ENCODE results near the gene RSPH9. TPM values are rescaled to one million over a fixed set of nuclear protein-coding genes. Genes with fewer than 3 reads are reported as not detected.
"Not testable (repeated sequence)": the region's sequence is repeated elsewhere in the genome, so short reads cannot be mapped to it uniquely, and the experiment has no call there.

Gene RSPH9
- total and polyA plus RNA-seq, 2 donors (not counting 3 experiments of a cell fraction or from before 2014, with no cell fraction given) = 0.18 to 0.27 TPM

- BruUV-seq (replicated peaks) = no TSS peak
- no peak overlapping the region for H3K27ac ChIP-seq (ENCODE audit: insufficient read depth, low read depth, low read length)
- DNase-seq (ENCODE audit: low read depth, low spot score) (no peak), FAIRE-seq (no peak)
- no peaks in the 10 kb centered on the region for H4K20me1 ChIP-seq (replicated peaks; ENCODE audit: control insufficient read depth, extremely low read depth, insufficient read depth, low read length)
- H3K4me2 ChIP-seq (ENCODE audit: insufficient read depth, low read length) = no peak overlapping the region
- H3K9ac ChIP-seq (replicated peaks; ENCODE audit: extremely low read depth, insufficient read depth, low read length) = no peak overlapping the region
- no peak overlapping the region for H2AFZ ChIP-seq (ENCODE audit: low read depth, low read length)
- intact Hi-C loops (cut with micrococcal nuclease) (no loop called here), dilution Hi-C loops (cut with MboI; ENCODE audit: extremely low pct_ligation_motif_present, low sequenced_read_pairs) (no loop called here)
- no peaks in the 10 kb centered on the region for H3K9me3 ChIP-seq (replicated peaks; ENCODE audit: control insufficient read depth, insufficient read depth, low read length)
- no peaks in the 10 kb centered on the region for H3K79me2 ChIP-seq (ENCODE audit: control insufficient read depth, insufficient read depth, low read length)
- CTCF ChIA-PET = no interaction called here
- H3K36me3 ChIP-seq (ENCODE audit: control insufficient read depth in 2 of 2, extremely low read depth in 1 of 2, insufficient read depth in 2 of 2, low read length in 2 of 2) = no peaks in the 10 kb centered on the region
- POLR2A ChIA-PET = no interaction called here
- no peaks in the 10 kb centered on the region for H3K4me1 ChIP-seq (ENCODE audit: control insufficient read depth, extremely low read depth, insufficient read depth, low read length)
- H3K27me3 ChIP-seq (ENCODE audit: control insufficient read depth in 2 of 2, insufficient read depth in 2 of 2, low read length in 2 of 2) = no peaks in the 10 kb centered on the region
- H3K9me1 ChIP-seq (replicated peaks; ENCODE audit: control insufficient read depth, extremely low read depth, insufficient read depth, low read length) = no peaks in the 10 kb centered on the region
- TF ChIP-seq MYC (IDR thresholded peaks at IDR 0.05; ENCODE audit: low read depth, low read length) (no peak), FOS (IDR thresholded peaks at IDR 0.05; ENCODE audit: borderline replicate concordance, insufficient read depth, low read length) (no peak), GATA2 (IDR thresholded peaks at IDR 0.05; ENCODE audit: insufficient read depth, insufficient read length, low read depth, low read length) (no peak), POLR2AphosphoS5 (IDR thresholded peaks at IDR 0.05; ENCODE audit: insufficient read depth, low read depth, low read length) (no peak), EZH2 (IDR thresholded peaks at IDR 0.05; ENCODE audit: borderline replicate concordance, low read depth, low read length, severe bottlenecking) (no peak), JUN (IDR thresholded peaks at IDR 0.05; ENCODE audit: borderline replicate concordance, insufficient read depth, insufficient read length, low read depth) (no peak), POLR2A (IDR thresholded peaks at IDR 0.05; ENCODE audit: low read depth, low read length) (no peak)
- TF ChIP-seq, protein P1, sequence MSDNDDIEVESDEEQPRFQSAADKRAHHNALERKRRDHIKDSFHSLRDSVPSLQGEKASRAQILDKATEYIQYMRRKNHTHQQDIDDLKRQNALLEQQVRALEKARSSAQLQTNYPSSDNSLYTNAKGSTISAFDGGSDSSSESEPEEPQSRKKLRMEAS (IDR thresholded peaks at IDR 0.05; ENCODE audit: insufficient read depth, insufficient read length) = no peak
- TF ChIP-seq, protein P2, sequence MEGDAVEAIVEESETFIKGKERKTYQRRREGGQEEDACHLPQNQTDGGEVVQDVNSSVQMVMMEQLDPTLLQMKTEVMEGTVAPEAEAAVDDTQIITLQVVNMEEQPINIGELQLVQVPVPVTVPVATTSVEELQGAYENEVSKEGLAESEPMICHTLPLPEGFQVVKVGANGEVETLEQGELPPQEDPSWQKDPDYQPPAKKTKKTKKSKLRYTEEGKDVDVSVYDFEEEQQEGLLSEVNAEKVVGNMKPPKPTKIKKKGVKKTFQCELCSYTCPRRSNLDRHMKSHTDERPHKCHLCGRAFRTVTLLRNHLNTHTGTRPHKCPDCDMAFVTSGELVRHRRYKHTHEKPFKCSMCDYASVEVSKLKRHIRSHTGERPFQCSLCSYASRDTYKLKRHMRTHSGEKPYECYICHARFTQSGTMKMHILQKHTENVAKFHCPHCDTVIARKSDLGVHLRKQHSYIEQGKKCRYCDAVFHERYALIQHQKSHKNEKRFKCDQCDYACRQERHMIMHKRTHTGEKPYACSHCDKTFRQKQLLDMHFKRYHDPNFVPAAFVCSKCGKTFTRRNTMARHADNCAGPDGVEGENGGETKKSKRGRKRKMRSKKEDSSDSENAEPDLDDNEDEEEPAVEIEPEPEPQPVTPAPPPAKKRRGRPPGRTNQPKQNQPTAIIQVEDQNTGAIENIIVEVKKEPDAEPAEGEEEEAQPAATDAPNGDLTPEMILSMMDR (IDR thresholded peaks at IDR 0.05; ENCODE audit: extremely low read depth in 1 of 2, insufficient read depth in 1 of 2, low read depth in 1 of 2, low read length in 2 of 2) = no peak
- no peak overlapping the region for H3K4me3 ChIP-seq (replicated peaks in 1 of 3; ENCODE audit: insufficient read depth in 1 of 3, low read depth in 1 of 3, low read length in 3 of 3)
Measured at GRCh38 chr6:43658161-43658560, 13.3 kb downstream of the RSPH9 start.

GRCh38 chr6:43662948-43663347 lies 18.1 kb downstream of the RSPH9 start:
- H3K36me3 ChIP-seq (ENCODE audit: control insufficient read depth in 2 of 2, extremely low read depth in 1 of 2, insufficient read depth in 2 of 2, low read length in 2 of 2); H2AFZ ChIP-seq (ENCODE audit: low read depth, low read length); H3K9me3 ChIP-seq (replicated peaks; ENCODE audit: control insufficient read depth, insufficient read depth, low read length); DNase-seq (ENCODE audit: low read depth, low spot score); POLR2A ChIA-PET; H4K20me1 ChIP-seq (replicated peaks; ENCODE audit: control insufficient read depth, extremely low read depth, insufficient read depth, low read length); H3K9ac ChIP-seq (replicated peaks; ENCODE audit: extremely low read depth, insufficient read depth, low read length); FAIRE-seq; H3K4me3 ChIP-seq (replicated peaks in 1 of 3; ENCODE audit: insufficient read depth in 1 of 3, low read depth in 1 of 3, low read length in 3 of 3); BruUV-seq (replicated peaks); intact Hi-C loops (cut with micrococcal nuclease); H3K4me2 ChIP-seq (ENCODE audit: insufficient read depth, low read length); H3K27me3 ChIP-seq (ENCODE audit: control insufficient read depth in 2 of 2, insufficient read depth in 2 of 2, low read length in 2 of 2); H3K9me1 ChIP-seq (replicated peaks; ENCODE audit: control insufficient read depth, extremely low read depth, insufficient read depth, low read length); H3K79me2 ChIP-seq (ENCODE audit: control insufficient read depth, insufficient read depth, low read length); H3K4me1 ChIP-seq (ENCODE audit: control insufficient read depth, extremely low read depth, insufficient read depth, low read length); H3K27ac ChIP-seq (ENCODE audit: insufficient read depth, low read depth, low read length); dilution Hi-C loops (cut with MboI; ENCODE audit: extremely low pct_ligation_motif_present, low sequenced_read_pairs): not testable (repeated sequence)
- CTCF ChIA-PET = interaction anchor here (1.1 to 2.3 kb wide), 3 partner anchors 107 to 416 kb away, joined by 3 to 10 read pairs (median 3); partner anchors contain the start of gene VEGFA

Data from endothelial cell of umbilical vein (primary cell).